Measurements from ENCODE around the gene RPS2.
"Not testable (repeated sequence)": the region's sequence is repeated elsewhere in the genome, so short reads cannot be mapped to it uniquely, and the experiment has no call there.

The RPS2 gene

GRCh38 chr16:1924095-1924494, 40.5 kb downstream of the RPS2 start:
- DNase-seq (ENCODE audit: insufficient read length, low spot score) (no peak), FAIRE-seq (no peak)

GRCh38 chr16:1923299-1924034, 41.2 kb downstream of the RPS2 start:
- FAIRE-seq, result no peak
- peak; percentile 41 for DNase-seq (ENCODE audit: insufficient read length, low spot score)

DNA sequence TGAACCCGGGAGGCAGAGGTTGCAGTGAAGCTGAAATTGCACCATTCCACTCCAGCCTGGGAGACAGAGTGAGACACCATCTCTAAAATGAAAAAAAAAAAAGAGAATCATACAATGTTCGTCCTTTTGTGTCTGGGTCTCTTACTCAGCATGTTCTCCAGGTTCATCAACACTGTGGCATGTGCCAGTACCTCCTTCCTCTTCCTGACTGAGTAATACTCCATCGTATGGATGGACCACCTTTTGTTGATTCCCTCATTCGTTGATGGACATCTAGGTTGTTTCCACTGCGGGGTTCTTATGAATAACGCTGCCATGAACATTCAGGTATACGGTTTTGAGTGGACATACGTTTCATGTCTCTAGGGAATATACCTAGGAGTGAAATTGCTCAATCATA, 42.3 kb downstream of the RPS2 start:
- FAIRE-seq (no peak), DNase-seq (ENCODE audit: insufficient read length, low spot score) (no peak)

- DNase-seq (ENCODE audit: insufficient read length, low spot score), result peak; percentile 54
- FAIRE-seq, result no peak
Observed at GRCh38 chr16:1920727-1921171, 43.9 kb downstream of the RPS2 start.

DNA sequence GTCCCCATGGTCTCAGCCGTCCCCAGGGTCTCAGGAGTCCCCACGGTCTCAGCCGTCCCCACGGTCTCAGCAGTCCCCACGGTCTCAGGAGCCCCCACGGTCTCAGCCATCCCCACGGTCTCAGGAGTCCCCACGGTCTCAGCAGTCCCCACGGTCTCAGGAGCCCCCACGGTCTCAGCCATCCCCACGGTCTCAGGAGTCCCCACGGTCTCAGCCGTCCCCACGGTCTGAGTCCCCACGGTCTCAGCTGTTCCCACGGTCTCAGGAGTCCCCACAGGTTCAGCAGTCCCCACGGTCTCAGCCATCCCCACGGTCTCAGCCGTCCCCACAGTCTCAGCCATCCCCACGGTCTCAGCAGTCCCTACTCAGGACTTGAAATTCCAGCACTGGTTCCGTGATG, 44.5 kb downstream of the RPS2 start:
- not testable (repeated sequence) for FAIRE-seq; DNase-seq (ENCODE audit: insufficient read length, low spot score)

DNA sequence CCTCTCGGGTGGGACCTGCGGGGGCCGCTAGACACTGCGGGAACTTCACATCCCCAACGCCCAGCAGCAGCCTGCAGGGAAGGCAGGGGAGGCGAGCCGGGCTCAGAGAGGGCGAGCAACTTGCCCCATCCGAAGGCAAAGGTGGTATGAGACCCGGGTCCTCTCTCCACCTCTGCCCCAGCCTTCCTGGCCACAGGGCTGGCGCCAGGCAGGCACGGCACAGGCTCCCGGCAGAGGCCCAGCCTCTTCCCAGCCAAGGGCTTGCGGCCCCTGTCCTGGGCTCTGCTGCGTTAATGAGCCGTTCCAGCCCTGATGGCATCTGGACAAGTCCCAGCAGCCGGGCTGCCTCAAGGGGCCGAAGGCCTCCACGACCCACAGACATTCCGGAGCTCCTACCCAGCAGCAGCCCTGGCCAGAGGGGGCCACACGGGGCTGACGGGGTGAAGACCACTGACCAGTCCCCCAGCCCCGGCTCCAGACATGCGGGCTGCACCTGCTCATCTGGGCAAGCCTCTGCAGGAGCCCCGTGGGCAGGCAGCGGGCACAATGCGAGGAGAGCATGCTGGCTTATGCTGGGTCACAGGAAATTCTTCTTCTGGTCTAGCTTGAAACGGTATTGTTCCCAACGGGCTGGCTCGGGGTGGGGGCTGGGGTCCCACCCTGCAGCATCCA, 45.2 kb downstream of the RPS2 start:
- FAIRE-seq, result no peak
- DNase-seq (ENCODE audit: insufficient read length, low spot score), result no peak

DNA sequence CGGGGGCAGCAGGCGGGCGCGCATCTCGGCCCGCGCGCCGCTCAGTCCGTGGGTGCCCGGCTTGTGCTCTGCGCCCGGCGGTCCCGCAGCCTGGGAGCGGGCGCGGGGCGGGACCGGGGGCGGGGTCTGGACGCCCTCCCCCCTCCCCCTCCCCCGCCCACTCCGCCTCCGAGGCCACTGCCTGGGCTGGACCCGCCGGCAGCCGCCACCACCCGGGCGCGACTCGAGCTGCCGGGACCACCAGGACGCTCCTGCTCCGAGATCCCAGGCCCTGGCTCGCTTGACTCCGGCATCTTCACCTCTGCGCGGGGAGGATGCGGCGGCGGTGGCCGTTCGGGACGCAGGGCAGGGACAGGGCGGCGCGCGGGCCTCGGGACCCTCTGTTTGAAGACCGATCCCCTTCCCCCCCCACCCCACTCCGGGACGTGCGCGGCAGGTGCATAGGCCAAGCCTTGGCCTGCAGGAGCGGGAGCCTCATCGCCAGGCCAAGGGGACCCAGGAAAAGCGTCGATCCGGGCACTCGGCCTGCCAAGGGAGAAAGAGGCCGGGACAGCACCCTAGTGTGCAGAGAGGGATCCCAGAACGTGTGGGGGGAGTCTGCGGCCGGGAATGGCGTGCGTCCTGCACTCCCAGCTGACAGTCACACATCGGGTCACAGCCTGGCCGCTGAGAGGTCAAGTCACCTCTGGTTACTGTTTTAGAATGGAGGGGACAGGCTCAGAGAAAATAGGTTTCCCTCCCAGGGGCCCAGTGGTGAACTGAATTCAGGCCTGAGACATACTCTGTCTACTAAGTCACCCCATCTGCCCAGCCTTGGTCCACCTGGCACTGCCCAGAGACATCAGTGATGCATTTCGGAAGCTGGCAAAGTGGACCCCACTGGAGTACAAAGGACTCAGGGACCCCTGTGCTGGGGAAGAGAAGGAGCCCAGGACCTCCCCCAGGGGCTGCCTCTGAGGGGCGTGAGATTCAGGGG, 46.0 kb downstream of the RPS2 start, which contains the start of gene HS3ST6:
Gene HS3ST6, minus strand, starts transcription at position 65 of the 976 bp plus-strand sequence. CDS start 92 bp downstream, outside the sequence.
- DNase-seq (ENCODE audit: insufficient read length, low spot score), result no peak
- no peak for FAIRE-seq

GRCh38 chr16:1917665-1918350, 46.8 kb downstream of the RPS2 start:
- DNase-seq (ENCODE audit: insufficient read length, low spot score) (no peak), FAIRE-seq (no peak)

- DNase-seq (ENCODE audit: insufficient read length, low spot score) (no peak), FAIRE-seq (no peak)
Observed at GRCh38 chr16:1917056-1917664, 47.5 kb downstream of the RPS2 start.

GRCh38 chr16:1916640-1916990, 48.0 kb downstream of the RPS2 start:
- FAIRE-seq (no peak), DNase-seq (ENCODE audit: insufficient read length, low spot score) (no peak)

DNA sequence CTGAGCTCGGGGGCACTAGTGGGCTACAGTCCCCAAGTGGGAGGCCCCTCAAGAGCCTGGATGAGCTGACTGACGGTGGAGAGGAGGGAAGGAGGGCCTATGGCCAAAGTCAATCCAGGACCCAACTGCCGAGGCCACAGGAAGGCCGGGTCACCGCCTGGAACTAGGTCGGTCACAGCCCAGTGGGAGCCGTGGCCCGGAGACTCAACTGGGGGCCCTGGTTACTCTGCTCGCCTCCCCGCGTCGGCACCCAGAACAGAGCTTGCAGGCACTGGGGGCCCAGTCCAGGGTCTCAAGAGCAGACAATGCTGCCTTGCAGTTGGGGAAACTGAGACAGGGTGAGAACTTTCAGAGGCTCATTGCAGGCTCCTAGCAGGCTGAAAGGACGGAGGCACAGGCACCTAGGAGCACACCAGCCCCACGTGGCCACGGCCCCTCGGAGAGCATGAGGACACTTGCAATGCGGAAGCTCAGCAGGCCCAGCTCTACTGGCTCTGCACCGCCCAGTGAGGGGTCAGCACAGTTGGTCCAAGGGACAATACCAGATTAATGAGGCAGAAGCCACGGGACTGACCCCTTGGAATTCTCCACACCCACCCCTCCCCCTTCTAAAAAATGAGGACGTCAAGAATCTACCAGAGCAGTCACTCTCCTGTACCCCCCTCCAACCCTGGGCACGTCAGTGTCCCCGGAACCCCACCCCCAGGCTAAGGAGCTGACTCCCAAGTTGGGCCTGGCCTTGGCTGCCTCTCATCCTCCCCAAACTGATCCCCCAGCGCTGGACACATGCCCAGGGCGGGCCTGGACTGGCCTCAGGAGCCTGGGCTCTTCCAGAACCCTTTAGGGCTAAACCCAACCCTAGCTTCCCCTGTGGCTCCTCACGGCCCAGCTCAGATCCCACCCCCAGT, 48.6 kb downstream of the RPS2 start:
- FAIRE-seq (no peak), DNase-seq (ENCODE audit: insufficient read length, low spot score) (no peak)

GRCh38 chr16:1914988-1915387, 49.6 kb downstream of the RPS2 start:
- DNase-seq (ENCODE audit: insufficient read length, low spot score), result no peak
- no peak for FAIRE-seq

GRCh38 chr16:1914084-1914608, 50.5 kb downstream of the RPS2 start:
- no peak for FAIRE-seq

DNA sequence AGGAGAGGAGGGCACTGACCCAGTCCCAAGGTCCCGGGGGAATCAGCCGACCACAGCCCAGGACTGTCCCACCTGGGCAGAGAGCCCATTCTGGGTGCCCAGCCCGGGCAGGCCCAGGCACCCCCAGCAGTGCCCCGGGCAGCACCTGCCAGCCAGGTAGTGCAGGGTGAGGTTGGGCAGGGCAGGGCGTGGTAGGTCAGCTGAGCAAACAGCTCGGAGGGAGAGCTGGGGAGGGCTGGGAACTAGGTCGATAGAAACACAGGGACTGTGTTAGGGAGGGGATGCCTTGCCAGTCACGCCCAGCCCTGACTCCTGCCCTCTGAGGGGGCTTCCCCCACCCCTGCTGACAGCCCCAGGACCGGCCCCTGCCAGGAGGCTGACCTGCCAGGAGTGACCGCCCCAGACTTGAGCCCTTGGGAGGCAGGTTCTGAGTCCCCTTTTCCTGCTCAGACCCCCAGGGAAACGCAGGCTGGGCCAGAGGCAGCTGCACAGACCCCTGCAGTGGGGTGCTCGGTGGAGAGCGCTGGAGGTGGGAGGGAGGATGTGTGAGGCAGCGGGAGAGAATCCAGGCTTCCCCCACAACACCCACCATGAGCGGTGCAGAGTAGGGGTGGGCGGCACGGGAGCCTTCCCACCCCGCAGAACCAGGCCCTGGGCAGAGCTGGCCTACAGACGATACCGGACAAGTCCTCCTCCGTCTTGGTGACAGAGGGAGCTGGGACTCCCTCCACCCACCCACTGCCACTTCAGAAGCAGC, 51.1 kb downstream of the RPS2 start:
- FAIRE-seq (no peak), DNase-seq (ENCODE audit: insufficient read length, low spot score) (no peak)

More at GRCh38 chr16:1914084-1914608, 50.5 kb downstream of the RPS2 start:
- no peak for DNase-seq (ENCODE audit: insufficient read length, low spot score)

GRCh38 chr16:1912215-1912543, 52.4 kb downstream of the RPS2 start:
- FAIRE-seq, result no peak
- DNase-seq (ENCODE audit: insufficient read length, low spot score), result no peak

Measured in HTR-8/SVneo (cell line).